Endothelial cell of umbilical vein (primary cell): ENCODE data around the gene TCF7. TPM values are rescaled to one million over a fixed set of nuclear protein-coding genes. Genes with fewer than 3 reads are reported as not detected.

Experiments
- BruUV-seq: library from RNA; stranded (reverse); fragments of 400-500 nt; replicated peaks from 2 replicates; lab custom pipeline; 2021; lab: Mats Ljungman, UMichigan
- CTCF ChIA-PET: fragments of 300-600, 350-600 bp; sonication (Branson Sonifier 250); formaldehyde crosslinking; loops from one replicate; lab custom pipeline; 2021; ENCODE audit warnings: antibody characterized with exemption, inconsistent platforms; lab: Charles Lee
- POLR2A ChIA-PET: fragments of 300-600, 350-600 bp; sonication (Branson Sonifier 250); formaldehyde crosslinking; loops from one replicate; lab custom pipeline; 2021; ENCODE audit warnings: antibody characterized with exemption, inconsistent platforms; lab: Charles Lee
- DNase-seq: peaks from one replicate; pipeline ENCODE4 v3.0.0-alpha.2; 2011; ENCODE audit warnings: low read depth, low spot score
- FAIRE-seq: peaks from 2 replicates; lab custom pipeline; 2011; peaks lifted over from hg19 to GRCh38; lab: Jason Lieb, UNC
- H2AFZ ChIP-seq: 2 replicates; pipeline ENCODE4 v1.6.0; 2012; ENCODE audit warnings: low read depth, low read length, control low read depth, inconsistent platforms
- H3K27ac ChIP-seq: 2 replicates; pipeline ENCODE4 v1.5.1; 2011; ENCODE audit warnings: low read depth, mild to moderate bottlenecking, control low read depth, low read length, moderate library complexity; ENCODE audit not compliant: insufficient read depth
- H3K27me3 ChIP-seq, 2 experiments: 2 replicates each; pipeline versions ENCODE4 v1.6.0 to v1.6.1; 2011; ENCODE audit warnings: low read length in 2 of 2, mixed read lengths in 1 of 2; ENCODE audit not compliant: control insufficient read depth in 2 of 2, insufficient read depth in 2 of 2
- H3K36me3 ChIP-seq, 2 experiments: 2 replicates in 1 of 2; 3 replicates in 1 of 2; pipeline ENCODE4 v1.5.1; 2011; ENCODE audit warnings: low read length in 2 of 2, mild to moderate bottlenecking in 1 of 2, moderate library complexity in 1 of 2; ENCODE audit not compliant: control insufficient read depth in 2 of 2, insufficient read depth in 2 of 2; ENCODE audit errors: extremely low read depth in 1 of 2
- H3K4me1 ChIP-seq: 3 replicates; pipeline ENCODE4 v1.5.1; 2011; ENCODE audit warnings: mild to moderate bottlenecking, low read length; ENCODE audit not compliant: control insufficient read depth, insufficient read depth; ENCODE audit errors: extremely low read depth
- H3K4me2 ChIP-seq: 2 replicates; pipeline ENCODE4 v1.6.1; 2011; ENCODE audit warnings: low read length, control low read depth, mixed read lengths; ENCODE audit not compliant: insufficient read depth
- H3K4me3 ChIP-seq, 3 experiments: fragments of 200-600 bp in 1 of 3; sonication (generic), shearing (Covaris generic) in 1 of 3; replicated peaks in 1 of 3; 2 replicates each; pipeline ENCODE4 v1.5.1; 2011 to 2016; ENCODE audit warnings: control low read depth in 3 of 3, low read length in 3 of 3, mild to moderate bottlenecking in 2 of 3, inconsistent platforms in 1 of 3, low read depth in 1 of 3, moderate library complexity in 1 of 3; ENCODE audit not compliant: insufficient read depth in 1 of 3
- H3K79me2 ChIP-seq: 2 replicates; pipeline ENCODE4 v1.6.0; 2012; ENCODE audit warnings: low read length, inconsistent platforms; ENCODE audit not compliant: control insufficient read depth, insufficient read depth
- H3K9ac ChIP-seq: replicated peaks from 2 replicates; pipeline ENCODE3; 2011; ENCODE audit warnings: low read length, control low read depth; ENCODE audit not compliant: insufficient read depth; ENCODE audit errors: extremely low read depth
- H3K9me1 ChIP-seq: replicated peaks from 3 replicates; pipeline ENCODE4 v1.6.0; 2011; ENCODE audit warnings: mild to moderate bottlenecking, low read length; ENCODE audit not compliant: control insufficient read depth, insufficient read depth; ENCODE audit errors: extremely low read depth
- H3K9me3 ChIP-seq: replicated peaks from 2 replicates; pipeline ENCODE4 v1.5.1; 2012; ENCODE audit warnings: low read length, inconsistent platforms; ENCODE audit not compliant: control insufficient read depth, insufficient read depth
- H4K20me1 ChIP-seq: replicated peaks from 2 replicates; pipeline ENCODE3; 2011; ENCODE audit warnings: mild to moderate bottlenecking, low read length; ENCODE audit not compliant: control insufficient read depth, insufficient read depth; ENCODE audit errors: extremely low read depth
- EZH2 ChIP-seq: IDR thresholded peaks from 2 replicates; pipeline ENCODE4 v1.6.1; 2012; ENCODE audit warnings: borderline replicate concordance, low read depth, mild to moderate bottlenecking, moderate library complexity, low read length, inconsistent platforms; ENCODE audit not compliant: severe bottlenecking
- FOS ChIP-seq: IDR thresholded peaks from 2 replicates; pipeline ENCODE4 v1.6.1; 2011; ENCODE audit warnings: mild to moderate bottlenecking, low read length, moderate library complexity, borderline replicate concordance; ENCODE audit not compliant: insufficient read depth
- MYC ChIP-seq: IDR thresholded peaks from one replicate; pipeline ENCODE4 v1.6.1; 2011; ENCODE audit warnings: mild to moderate bottlenecking, low read depth, low read length
- dilution Hi-C: fragments of 300-500 bp; cut with MboI; formaldehyde crosslinking; loops from one replicate; pipeline ENCODE4 v1.15.0; 2019; ENCODE audit warnings: low sequenced_read_pairs; ENCODE audit not compliant: extremely low pct_ligation_motif_present
- intact Hi-C: fragments of 100-400 bp; cut with micrococcal nuclease; formaldehyde crosslinking; loops from one replicate; pipeline ENCODE4 v1.10.0; 2022
- polyA plus RNA-seq, 4 experiments: library from polyadenylated mRNA; depleted of rRNA in 3 of 4; stranded (reverse) in 3 of 4; unstranded in 1 of 4; fragments of >200 nt; gene quantifications; 2 replicates each; pipeline versions ENCODE4 v1.2.1 to v1.2.3, GENCODE V29; 2011 to 2012; ENCODE audit warnings: missing spikeins in 1 of 4
- total RNA-seq: library from RNA; stranded (reverse); gene quantifications from 2 replicates; pipeline ENCODE4 v1.2.3, GENCODE V29; 2021
- TF ChIP-seq, protein P1 (sequence below): IDR thresholded peaks from 2 replicates; pipeline ENCODE4 v1.6.1; 2011; ENCODE audit not compliant: insufficient read depth, insufficient read length
- TF ChIP-seq, protein P2 (sequence below), 2 donors: IDR thresholded peaks; 1 replicate in 1 of 2; 2 replicates in 1 of 2; pipeline ENCODE4 v1.5.1; 2011; ENCODE audit warnings: low read length in 2 of 2, mild to moderate bottlenecking in 2 of 2, moderate library complexity in 2 of 2, control low read depth in 1 of 2, inconsistent platforms in 1 of 2, low read depth in 1 of 2; ENCODE audit not compliant: insufficient read depth in 1 of 2; ENCODE audit errors: extremely low read depth in 1 of 2

Gene TCF7
- total and polyA plus RNA-seq, 2 donors (not counting 3 experiments of a cell fraction or from before 2014, with no cell fraction given), result 1.8 to 2.5 TPM

DNA sequence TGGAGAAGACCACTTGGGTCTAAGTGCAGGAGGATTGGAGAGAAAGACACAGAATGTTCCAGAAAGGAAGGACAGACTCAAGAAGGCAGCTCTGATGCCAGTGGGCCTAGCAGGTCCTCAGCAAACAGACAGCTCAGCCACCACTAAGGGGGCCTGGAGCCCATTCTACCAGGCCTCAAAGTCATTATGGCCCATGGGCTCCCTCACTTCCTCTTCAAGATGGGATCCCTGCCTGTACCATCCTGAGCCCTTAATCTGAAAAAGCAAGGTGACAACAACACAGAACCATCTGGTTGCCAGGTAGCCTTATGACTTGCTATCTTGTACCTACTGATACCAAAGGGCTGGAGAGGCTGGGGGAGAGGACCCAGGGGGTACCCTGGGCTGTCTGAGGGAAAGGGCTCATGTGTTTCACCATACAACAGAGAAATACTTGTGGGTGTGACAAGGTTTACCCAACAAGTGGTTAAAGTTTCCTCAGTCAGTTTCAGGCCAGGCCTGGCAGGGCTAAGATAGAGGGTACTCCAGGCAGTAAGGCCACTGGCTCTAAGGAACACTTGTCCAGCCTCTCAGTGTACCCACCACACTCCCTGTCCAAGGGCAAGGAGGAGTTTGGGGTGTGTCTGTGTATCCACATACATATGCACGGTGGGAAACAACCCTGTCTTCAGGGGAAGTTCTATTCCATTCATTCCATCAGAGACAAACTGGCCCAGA is 30.7 kb downstream of the TCF7 start:
- Histone ChIP-seq H3K9me1 (no peaks in the 10 kb centered on the region), H3K36me3 (peaks cover 15 to 34% of the 10 kb centered on the region in 2 experiments), H3K27me3 (no peaks in the 10 kb centered on the region), H3K27ac (no peak overlapping the region), H3K4me1 (no peaks in the 10 kb centered on the region), H4K20me1 (no peaks in the 10 kb centered on the region), H2AFZ (no peak overlapping the region), H3K9ac (no peak overlapping the region), H3K4me3 (no peak overlapping the region), H3K4me2 (no peak overlapping the region), H3K79me2 (peaks cover 16% of the 10 kb centered on the region), H3K9me3 (no peaks in the 10 kb centered on the region)
- intact Hi-C loops, result no loop called here
- BruUV-seq, result no TSS peak
- FAIRE-seq (no peak), DNase-seq (no peak)
- ChIA-PET POLR2A (no interaction called here), CTCF (interaction anchor here (1.6 to 15.2 kb wide), 3 partner anchors 17 to 103 kb away, joined by 6 to 517 read pairs (median 16); no protein-coding TSS in a partner anchor)
- dilution Hi-C loops, result no loop called here
- TF ChIP-seq FOS (no peak), EZH2 (no peak), MYC (no peak)

DNA sequence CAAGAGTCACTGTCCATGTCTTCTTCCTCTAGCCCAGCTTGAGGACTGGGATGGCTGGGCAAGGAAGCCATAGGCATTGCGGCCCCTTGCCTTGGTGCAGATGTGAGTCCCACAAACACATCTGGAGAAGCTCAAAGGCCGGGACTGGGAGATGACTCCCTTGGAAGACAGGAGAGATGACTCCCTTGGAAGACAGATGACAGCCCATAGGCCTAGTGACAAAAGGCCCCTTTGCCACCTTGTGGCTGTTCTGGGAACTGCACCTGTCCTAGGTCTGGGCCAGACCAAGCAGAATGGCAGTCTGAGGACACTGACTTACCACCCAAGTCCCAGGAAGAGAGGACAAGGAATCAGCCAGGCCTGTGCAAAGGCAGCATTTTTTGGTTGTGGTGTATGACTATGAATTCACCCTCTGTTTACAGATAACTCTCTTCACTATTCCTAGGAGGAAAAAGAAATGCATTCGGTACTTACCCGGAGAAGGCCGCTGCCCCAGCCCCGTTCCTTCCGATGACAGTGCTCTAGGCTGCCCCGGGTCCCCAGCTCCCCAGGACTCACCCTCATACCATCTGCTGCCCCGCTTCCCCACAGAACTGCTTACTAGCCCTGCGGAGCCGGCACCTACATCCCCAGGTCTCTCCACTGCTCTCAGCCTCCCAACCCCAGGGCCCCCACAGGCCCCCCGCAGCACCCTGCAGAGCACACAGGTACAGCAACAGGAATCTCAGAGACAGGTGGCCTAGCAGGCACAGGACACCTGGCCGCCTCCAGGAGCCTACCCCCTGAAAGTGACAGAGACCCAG is 31.5 kb downstream of the TCF7 start:
- BruUV-seq, result no TSS peak
- H3K27ac ChIP-seq, result no peak overlapping the region
- FAIRE-seq (peak; percentile 96), DNase-seq (peak; percentile 69)
- H3K79me2 ChIP-seq, result peaks cover 17% of the 10 kb centered on the region
- H3K4me2 ChIP-seq, result no peak overlapping the region
- no peak overlapping the region for H2AFZ ChIP-seq
- TF ChIP-seq, protein P1, sequence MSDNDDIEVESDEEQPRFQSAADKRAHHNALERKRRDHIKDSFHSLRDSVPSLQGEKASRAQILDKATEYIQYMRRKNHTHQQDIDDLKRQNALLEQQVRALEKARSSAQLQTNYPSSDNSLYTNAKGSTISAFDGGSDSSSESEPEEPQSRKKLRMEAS, result no peak
- TF ChIP-seq, protein P2, sequence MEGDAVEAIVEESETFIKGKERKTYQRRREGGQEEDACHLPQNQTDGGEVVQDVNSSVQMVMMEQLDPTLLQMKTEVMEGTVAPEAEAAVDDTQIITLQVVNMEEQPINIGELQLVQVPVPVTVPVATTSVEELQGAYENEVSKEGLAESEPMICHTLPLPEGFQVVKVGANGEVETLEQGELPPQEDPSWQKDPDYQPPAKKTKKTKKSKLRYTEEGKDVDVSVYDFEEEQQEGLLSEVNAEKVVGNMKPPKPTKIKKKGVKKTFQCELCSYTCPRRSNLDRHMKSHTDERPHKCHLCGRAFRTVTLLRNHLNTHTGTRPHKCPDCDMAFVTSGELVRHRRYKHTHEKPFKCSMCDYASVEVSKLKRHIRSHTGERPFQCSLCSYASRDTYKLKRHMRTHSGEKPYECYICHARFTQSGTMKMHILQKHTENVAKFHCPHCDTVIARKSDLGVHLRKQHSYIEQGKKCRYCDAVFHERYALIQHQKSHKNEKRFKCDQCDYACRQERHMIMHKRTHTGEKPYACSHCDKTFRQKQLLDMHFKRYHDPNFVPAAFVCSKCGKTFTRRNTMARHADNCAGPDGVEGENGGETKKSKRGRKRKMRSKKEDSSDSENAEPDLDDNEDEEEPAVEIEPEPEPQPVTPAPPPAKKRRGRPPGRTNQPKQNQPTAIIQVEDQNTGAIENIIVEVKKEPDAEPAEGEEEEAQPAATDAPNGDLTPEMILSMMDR (IDR thresholded peaks at IDR 0.05; ENCODE audit: extremely low read depth in 1 of 2, insufficient read depth in 1 of 2, low read depth in 1 of 2, low read length in 2 of 2), result peak; percentile 83 to 93
- TF ChIP-seq EZH2, result no peak
- H3K4me1 ChIP-seq, result no peaks in the 10 kb centered on the region
- no peaks in the 10 kb centered on the region for H3K27me3 ChIP-seq
- no peaks in the 10 kb centered on the region for H4K20me1 ChIP-seq
- H3K36me3 ChIP-seq, result peaks cover 16 to 37% of the 10 kb centered on the region in 2 experiments
- H3K9me3 ChIP-seq, result no peaks in the 10 kb centered on the region
- H3K4me3 ChIP-seq, result no peak overlapping the region
- ChIA-PET CTCF (interaction anchor here (1.0 to 15.2 kb wide), 10 partner anchors 10 to 143 kb away, joined by 3 to 517 read pairs (median 6); partner anchors contain the start of gene TCF7), POLR2A (no interaction called here)
- no peaks in the 10 kb centered on the region for H3K9me1 ChIP-seq
- dilution Hi-C loops (no loop called here), intact Hi-C loops (loop anchor here (1.0 kb wide), 1 partner anchor 107 kb away; no protein-coding TSS in a partner anchor)
- H3K9ac ChIP-seq, result no peak overlapping the region
